Loucy (cell line): ENCODE results near the gene KMT2E.
"Not testable (repeated sequence)": the region's sequence is repeated elsewhere in the genome, so short reads cannot be mapped to it uniquely, and the experiment has no call there.

Experiments used
- H2AFZ ChIP-seq: fragments of 200-600 bp; sonication (generic); 2 replicates; pipeline ENCODE4 v1.6.0; 2016; ENCODE audit warnings: antibody characterized with exemption, mild to moderate bottlenecking, low read length, moderate library complexity
- H3F3A ChIP-seq: fragments of 200-600 bp; 2 replicates; pipeline ENCODE4 v1.6.0; 2016; ENCODE audit warnings: antibody characterized with exemption, low read depth, mild to moderate bottlenecking
- H3K27me3 ChIP-seq: fragments of 200-600 bp; sonication (generic); 2 replicates; pipeline ENCODE4 v1.6.1; 2014; ENCODE audit warnings: low read length, mild to moderate bottlenecking; ENCODE audit not compliant: insufficient read depth, poor library complexity, severe bottlenecking
- H3K36me3 ChIP-seq: fragments of 200-600 bp; sonication (generic); 2 replicates; pipeline ENCODE4 v1.6.1; 2016; ENCODE audit warnings: low read length; ENCODE audit not compliant: insufficient read depth
- H3K4me1 ChIP-seq: fragments of 200-600 bp; sonication (generic); 2 replicates; pipeline ENCODE4 v1.5.1; 2014; ENCODE audit warnings: low read length, mild to moderate bottlenecking; ENCODE audit not compliant: insufficient read depth, poor library complexity, severe bottlenecking
- H3K4me2 ChIP-seq: fragments of 200-600 bp; sonication (generic); 2 replicates; pipeline ENCODE4 v1.6.0; 2014; ENCODE audit warnings: antibody characterized with exemption, low read length, low read depth, mild to moderate bottlenecking; ENCODE audit not compliant: poor library complexity, severe bottlenecking
- H3K4me3 ChIP-seq: fragments of 200-600 bp; sonication (generic); 2 replicates; pipeline ENCODE4 v1.5.1; 2014; ENCODE audit warnings: low read length, mild to moderate bottlenecking, mixed read lengths; ENCODE audit not compliant: poor library complexity, severe bottlenecking
- H3K79me2 ChIP-seq: fragments of 200-600 bp; sonication (generic); 2 replicates; pipeline ENCODE4 v1.6.1; 2014; ENCODE audit warnings: low read length; ENCODE audit not compliant: insufficient read depth
- H3K9ac ChIP-seq: fragments of 200-600 bp; sonication (generic); 2 replicates; pipeline ENCODE4 v1.6.0; 2014; ENCODE audit warnings: mild to moderate bottlenecking, low read depth, low read length, moderate library complexity; ENCODE audit not compliant: poor library complexity, severe bottlenecking
- H3K9me2 ChIP-seq: fragments of 200-600 bp; sonication (generic); replicated peaks from 2 replicates; pipeline ENCODE4 v1.6.1; 2016; ENCODE audit warnings: low read depth, low read length, mixed read lengths
- H3K9me3 ChIP-seq: fragments of 200-600 bp; sonication (generic); 2 replicates; pipeline ENCODE4 v1.6.1; 2014; ENCODE audit warnings: mild to moderate bottlenecking, antibody characterized with exemption, low read length, low read depth; ENCODE audit not compliant: insufficient read depth
- H4K20me1 ChIP-seq: fragments of 200-600 bp; sonication (generic); 2 replicates; pipeline ENCODE4 v1.6.0; 2014; ENCODE audit warnings: antibody characterized with exemption, low read length, mild to moderate bottlenecking; ENCODE audit not compliant: insufficient read depth, poor library complexity, severe bottlenecking
- EZH2phosphoT487 ChIP-seq: fragments of 200-600 bp; IDR thresholded peaks from 2 replicates; pipeline ENCODE4 v1.6.1; 2018; ENCODE audit warnings: antibody characterized with exemption, mild to moderate bottlenecking, moderate library complexity, borderline replicate concordance
- TF ChIP-seq, protein P1 (sequence below): fragments of 200-600 bp; sonication (generic); conservative IDR thresholded peaks from 2 replicates; pipeline ENCODE4 v1.5.1; 2014; ENCODE audit warnings: mild to moderate bottlenecking, antibody characterized with exemption, low read length

The KMT2E gene

DNA sequence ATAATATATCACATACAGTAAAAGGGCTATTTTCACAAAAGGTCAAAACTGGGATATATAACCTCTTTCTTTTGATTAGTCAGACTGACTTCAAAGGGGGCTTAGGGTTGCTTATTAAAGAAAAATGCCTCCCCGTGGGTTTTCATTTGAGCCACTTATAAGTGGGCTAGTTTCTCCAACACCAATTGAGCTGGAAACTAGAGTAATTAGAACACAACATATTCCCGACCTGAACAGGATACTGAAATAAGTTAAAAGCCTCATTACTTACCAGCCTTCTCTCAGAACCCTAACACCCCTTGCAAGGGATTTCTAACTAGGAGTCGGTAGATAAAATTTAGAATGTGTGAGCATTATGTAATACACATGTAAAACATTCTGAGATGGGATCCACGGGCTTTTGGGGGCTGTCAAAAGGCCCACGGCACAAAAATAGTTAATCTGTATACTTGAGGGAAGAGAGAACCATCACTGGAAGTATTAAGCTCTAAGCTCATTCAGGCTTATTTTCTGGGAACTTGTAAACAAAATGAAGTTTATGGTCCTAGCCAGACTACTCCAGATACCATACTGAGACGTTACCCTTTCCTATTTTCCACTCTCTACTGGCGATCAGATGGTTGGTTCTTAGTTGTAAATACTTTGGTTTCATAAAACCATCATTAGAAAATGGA, 29.3 kb upstream of the KMT2E start:
- peak overlapping the region; percentile 95 for H3K9ac ChIP-seq
- H3K9me2 ChIP-seq: no peaks in the 10 kb centered on the region
- H3F3A ChIP-seq: no peaks in the 10 kb centered on the region
- no peaks in the 10 kb centered on the region for H3K27me3 ChIP-seq
- H3K79me2 ChIP-seq: peaks cover 32% of the 10 kb centered on the region
- H4K20me1 ChIP-seq: peaks cover 18% of the 10 kb centered on the region
- H3K36me3 ChIP-seq: no peaks in the 10 kb centered on the region; the same call in 1 of the 2 replicates
- peak overlapping the region; percentile 85 for H3K4me3 ChIP-seq
- H3K4me2 ChIP-seq: peak overlapping the region; percentile 93
- no peaks in the 10 kb centered on the region for H3K9me3 ChIP-seq
- no peak for TF ChIP-seq EZH2phosphoT487
- TF ChIP-seq, protein P1, sequence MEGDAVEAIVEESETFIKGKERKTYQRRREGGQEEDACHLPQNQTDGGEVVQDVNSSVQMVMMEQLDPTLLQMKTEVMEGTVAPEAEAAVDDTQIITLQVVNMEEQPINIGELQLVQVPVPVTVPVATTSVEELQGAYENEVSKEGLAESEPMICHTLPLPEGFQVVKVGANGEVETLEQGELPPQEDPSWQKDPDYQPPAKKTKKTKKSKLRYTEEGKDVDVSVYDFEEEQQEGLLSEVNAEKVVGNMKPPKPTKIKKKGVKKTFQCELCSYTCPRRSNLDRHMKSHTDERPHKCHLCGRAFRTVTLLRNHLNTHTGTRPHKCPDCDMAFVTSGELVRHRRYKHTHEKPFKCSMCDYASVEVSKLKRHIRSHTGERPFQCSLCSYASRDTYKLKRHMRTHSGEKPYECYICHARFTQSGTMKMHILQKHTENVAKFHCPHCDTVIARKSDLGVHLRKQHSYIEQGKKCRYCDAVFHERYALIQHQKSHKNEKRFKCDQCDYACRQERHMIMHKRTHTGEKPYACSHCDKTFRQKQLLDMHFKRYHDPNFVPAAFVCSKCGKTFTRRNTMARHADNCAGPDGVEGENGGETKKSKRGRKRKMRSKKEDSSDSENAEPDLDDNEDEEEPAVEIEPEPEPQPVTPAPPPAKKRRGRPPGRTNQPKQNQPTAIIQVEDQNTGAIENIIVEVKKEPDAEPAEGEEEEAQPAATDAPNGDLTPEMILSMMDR: no peak
- H3K4me1 ChIP-seq: peaks cover 23% of the 10 kb centered on the region
- no peak overlapping the region for H2AFZ ChIP-seq

DNA sequence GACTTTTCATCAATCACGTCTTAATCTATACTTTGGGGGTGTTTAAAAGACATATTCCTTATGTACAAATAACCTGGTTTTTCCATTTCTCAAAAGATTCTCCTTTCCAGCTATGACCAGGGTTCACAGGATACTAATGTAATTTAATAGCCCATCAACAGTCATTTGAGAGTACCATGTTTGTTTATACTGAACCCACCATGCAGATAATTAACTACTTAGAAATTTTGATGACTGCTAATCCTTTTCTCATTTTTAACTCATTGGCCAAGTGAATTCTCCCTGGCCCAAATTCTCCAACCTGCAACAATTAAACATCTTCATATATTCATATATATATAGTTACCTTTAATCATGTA, 28.8 kb upstream of the KMT2E start:
- TF ChIP-seq, protein P1: no peak
- no peak for TF ChIP-seq EZH2phosphoT487
- Histone ChIP-seq H3K36me3 (peaks cover 3% of the 10 kb centered on the region), H3F3A (no peaks in the 10 kb centered on the region)

DNA sequence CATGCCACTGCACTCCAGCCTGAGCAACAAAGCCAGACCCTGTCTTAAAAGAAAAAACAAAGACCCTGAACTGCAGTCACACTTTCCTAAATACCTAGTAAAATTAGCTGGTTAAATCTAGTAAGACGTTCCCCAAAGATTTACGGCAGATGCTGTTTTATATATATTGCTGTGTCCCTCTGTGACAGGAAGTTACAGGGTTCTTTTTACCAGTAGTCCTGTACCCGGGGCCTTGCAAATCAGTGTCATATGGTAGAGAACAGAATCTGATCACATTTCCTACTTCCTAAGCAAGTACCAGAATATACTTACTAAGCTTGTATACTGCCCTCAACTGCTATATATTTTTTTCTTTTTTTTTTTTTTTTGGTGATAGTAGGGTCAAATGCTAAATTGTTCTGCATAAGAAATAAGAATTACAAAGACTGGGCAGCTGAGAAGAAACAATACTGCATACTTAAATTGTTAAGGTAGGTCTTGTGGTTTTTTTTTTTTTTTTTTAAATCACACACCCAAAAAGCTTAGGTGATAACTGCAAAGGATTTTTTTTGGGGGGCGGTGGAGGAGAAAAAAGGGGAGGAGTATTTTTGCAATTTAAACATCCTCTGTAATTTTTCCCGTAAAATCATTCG, 27.3 kb upstream of the KMT2E start:
- no peaks in the 10 kb centered on the region for H3F3A ChIP-seq
- no peak overlapping the region for H3K4me2 ChIP-seq
- H3K79me2 ChIP-seq: peaks cover 27% of the 10 kb centered on the region

More for the DNA sequence above, 28.8 kb upstream of the KMT2E start:
- H3K27me3 ChIP-seq: no peaks in the 10 kb centered on the region
- no peak overlapping the region for H2AFZ ChIP-seq
- H3K4me3 ChIP-seq: no peak overlapping the region
- peaks cover 23% of the 10 kb centered on the region for H3K4me1 ChIP-seq
- H3K79me2 ChIP-seq: peaks cover 32% of the 10 kb centered on the region
- no peak overlapping the region for H3K9ac ChIP-seq
- H3K9me3 ChIP-seq: no peaks in the 10 kb centered on the region
- H3K9me2 ChIP-seq: no peaks in the 10 kb centered on the region
- H4K20me1 ChIP-seq: peaks cover 18% of the 10 kb centered on the region
- H3K4me2 ChIP-seq: peak overlapping the region; percentile 93

DNA sequence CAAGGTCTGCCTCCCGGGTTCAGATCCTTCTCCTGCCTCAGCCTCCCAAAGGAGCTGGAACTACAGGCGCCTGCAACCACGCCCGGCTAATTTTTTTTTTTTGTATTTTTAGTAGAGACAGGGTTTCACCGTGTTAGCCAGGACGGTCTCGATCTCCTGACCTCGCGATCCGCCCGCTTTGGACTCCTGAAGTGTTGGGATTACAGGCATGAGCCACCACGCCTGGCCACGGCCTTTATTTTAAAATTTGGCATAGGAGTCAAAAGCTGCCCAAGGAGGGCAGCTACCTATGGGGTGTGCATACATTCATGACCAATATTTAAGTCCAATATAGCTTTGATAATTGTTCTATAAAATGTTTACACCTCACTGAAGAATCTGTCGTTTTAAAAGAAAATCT, 26.6 kb upstream of the KMT2E start:
- not testable (repeated sequence) for H3K4me2 ChIP-seq, H3F3A ChIP-seq, H3K27me3 ChIP-seq, H3K9me2 ChIP-seq, H2AFZ ChIP-seq, H3K9ac ChIP-seq, H3K9me3 ChIP-seq, H3K4me3 ChIP-seq
- Histone ChIP-seq H3K79me2 (peaks cover 29% of the 10 kb centered on the region), H3K4me1 (peaks cover 17% of the 10 kb centered on the region), H3K36me3 (peaks cover 16% of the 10 kb centered on the region), H4K20me1 (peaks cover 19% of the 10 kb centered on the region)

More for the DNA sequence above, 27.3 kb upstream of the KMT2E start:
- peaks cover 23% of the 10 kb centered on the region for H3K4me1 ChIP-seq
- H3K9me3 ChIP-seq: no peaks in the 10 kb centered on the region
- H3K9me2 ChIP-seq: no peaks in the 10 kb centered on the region
- H4K20me1 ChIP-seq: peaks cover 16% of the 10 kb centered on the region
- peaks cover 16% of the 10 kb centered on the region for H3K36me3 ChIP-seq
- no peak for TF ChIP-seq EZH2phosphoT487
- TF ChIP-seq, protein P1: no peak
- H3K27me3 ChIP-seq: no peaks in the 10 kb centered on the region
- no peak overlapping the region for H2AFZ ChIP-seq
- H3K4me3 ChIP-seq: no peak overlapping the region
- no peak overlapping the region for H3K9ac ChIP-seq
